T-helper 1 cell treated with Interleukin-12 subunit alpha and Interleukin-12 subunit beta and Interleukin-4 antibody, amounts not matched to agents 30 μg/mL and 1 μg/mL, for 36 hours (primary cell): Measurements from ENCODE around the gene STK39.

Experiments
- H3K27ac Mint-ChIP-seq: one replicate; pipeline ENCODE4 v1.8.0; 2021; ENCODE audit warnings: mild to moderate bottlenecking, mixed read lengths
- H3K27me3 Mint-ChIP-seq: one replicate; pipeline ENCODE4 v1.8.0; 2021; ENCODE audit warnings: low read depth, mixed read lengths
- H3K36me3 Mint-ChIP-seq: one replicate; pipeline ENCODE4 v1.8.0; 2021; ENCODE audit warnings: low read depth, mixed read lengths
- H3K4me1 Mint-ChIP-seq: one replicate; pipeline ENCODE4 v1.8.0; 2021; ENCODE audit warnings: low read depth, mixed read lengths
- H3K4me3 Mint-ChIP-seq: one replicate; pipeline ENCODE4 v1.8.0; 2021; ENCODE audit warnings: mild to moderate bottlenecking, moderate library complexity, mixed read lengths
- H3K9me3 Mint-ChIP-seq: one replicate; pipeline ENCODE4 v1.8.0; 2021; ENCODE audit warnings: mixed read lengths

STK39 gene

GRCh38 chr2:168253379-168253778 lies 6.0 kb upstream of the STK39 start:
- H3K36me3 Mint-ChIP-seq, result peaks cover 3% of the 10 kb centered on the region
- H3K27me3 Mint-ChIP-seq, result peaks cover 14% of the 10 kb centered on the region
- H3K9me3 Mint-ChIP-seq, result peaks cover 6% of the 10 kb centered on the region
- no peak overlapping the region for H3K27ac Mint-ChIP-seq
- no peak overlapping the region for H3K4me3 Mint-ChIP-seq
- peaks cover 5% of the 10 kb centered on the region for H3K4me1 Mint-ChIP-seq

GRCh38 chr2:168252976-168253375 lies 5.6 kb upstream of the STK39 start:
- H3K27ac Mint-ChIP-seq, result no peak overlapping the region
- H3K4me3 Mint-ChIP-seq, result no peak overlapping the region
- H3K9me3 Mint-ChIP-seq, result peaks cover 4% of the 10 kb centered on the region
- H3K27me3 Mint-ChIP-seq, result peaks cover 18% of the 10 kb centered on the region
- H3K4me1 Mint-ChIP-seq, result peaks cover 9% of the 10 kb centered on the region
- peaks cover 3% of the 10 kb centered on the region for H3K36me3 Mint-ChIP-seq

GRCh38 chr2:168246483-168247340 lies 683 bp downstream of the STK39 start:
- peaks cover 8% of the 10 kb centered on the region for H3K36me3 Mint-ChIP-seq
- H3K27me3 Mint-ChIP-seq, result peaks cover 16% of the 10 kb centered on the region
- peaks cover 38% of the 10 kb centered on the region for H3K4me1 Mint-ChIP-seq
- H3K27ac Mint-ChIP-seq, result peak overlapping the region; percentile 92
- H3K4me3 Mint-ChIP-seq, result peak overlapping the region; percentile 90
- no peaks in the 10 kb centered on the region for H3K9me3 Mint-ChIP-seq

- peak overlapping the region; percentile 89 for H3K27ac Mint-ChIP-seq
- H3K9me3 Mint-ChIP-seq, result no peaks in the 10 kb centered on the region
- H3K4me3 Mint-ChIP-seq, result peak overlapping the region; percentile 89
- peaks cover 16% of the 10 kb centered on the region for H3K27me3 Mint-ChIP-seq
- peaks cover 8% of the 10 kb centered on the region for H3K36me3 Mint-ChIP-seq
- peaks cover 38% of the 10 kb centered on the region for H3K4me1 Mint-ChIP-seq
Measured at GRCh38 chr2:168246072-168246482, 1.3 kb downstream of the STK39 start.

- H3K36me3 Mint-ChIP-seq, result peaks cover 8% of the 10 kb centered on the region
- peak overlapping the region; percentile 81 for H3K27ac Mint-ChIP-seq
- H3K4me3 Mint-ChIP-seq, result peak overlapping the region; percentile 84
- H3K9me3 Mint-ChIP-seq, result no peaks in the 10 kb centered on the region
- H3K4me1 Mint-ChIP-seq, result peaks cover 38% of the 10 kb centered on the region
- H3K27me3 Mint-ChIP-seq, result peaks cover 16% of the 10 kb centered on the region
Measured at GRCh38 chr2:168245074-168245825, 2.1 kb downstream of the STK39 start.

- peak overlapping the region; percentile 66 for H3K4me3 Mint-ChIP-seq
- peak overlapping the region; percentile 78 for H3K27ac Mint-ChIP-seq
Measured at GRCh38 chr2:168244318-168244717, 3.1 kb downstream of the STK39 start.

GRCh38 chr2:168243061-168243460 lies 4.3 kb downstream of the STK39 start:
- Mint-ChIP-seq H3K27ac (no peak overlapping the region), H3K4me1 (peaks cover 39% of the 10 kb centered on the region), H3K36me3 (peaks cover 9% of the 10 kb centered on the region), H3K9me3 (no peaks in the 10 kb centered on the region), H3K4me3 (no peak overlapping the region), H3K27me3 (peaks cover 2% of the 10 kb centered on the region)

More at GRCh38 chr2:168244318-168244717, 3.1 kb downstream of the STK39 start:
- H3K4me1 Mint-ChIP-seq, result peaks cover 39% of the 10 kb centered on the region
- peaks cover 13% of the 10 kb centered on the region for H3K27me3 Mint-ChIP-seq
- H3K9me3 Mint-ChIP-seq, result no peaks in the 10 kb centered on the region
- H3K36me3 Mint-ChIP-seq, result peaks cover 5% of the 10 kb centered on the region

GRCh38 chr2:168241746-168242145 lies 5.6 kb downstream of the STK39 start:
- Mint-ChIP-seq H3K27ac (no peak overlapping the region), H3K9me3 (no peaks in the 10 kb centered on the region), H3K36me3 (peaks cover 18% of the 10 kb centered on the region), H3K4me1 (peaks cover 41% of the 10 kb centered on the region), H3K27me3 (no peaks in the 10 kb centered on the region), H3K4me3 (no peak overlapping the region)

- Mint-ChIP-seq H3K4me1 (peaks cover 40% of the 10 kb centered on the region), H3K36me3 (peaks cover 18% of the 10 kb centered on the region), H3K9me3 (no peaks in the 10 kb centered on the region), H3K27ac (no peak overlapping the region), H3K4me3 (no peak overlapping the region), H3K27me3 (no peaks in the 10 kb centered on the region)
Measured at GRCh38 chr2:168241208-168241607, 6.2 kb downstream of the STK39 start.

- no peak overlapping the region for H3K4me3 Mint-ChIP-seq
- no peaks in the 10 kb centered on the region for H3K27me3 Mint-ChIP-seq
- H3K27ac Mint-ChIP-seq, result no peak overlapping the region
- H3K36me3 Mint-ChIP-seq, result peaks cover 14% of the 10 kb centered on the region
- no peaks in the 10 kb centered on the region for H3K9me3 Mint-ChIP-seq
- peaks cover 28% of the 10 kb centered on the region for H3K4me1 Mint-ChIP-seq
Measured at GRCh38 chr2:168239281-168239680, 8.1 kb downstream of the STK39 start.

- Mint-ChIP-seq H3K4me3 (no peak overlapping the region), H3K9me3 (no peaks in the 10 kb centered on the region), H3K36me3 (peaks cover 15% of the 10 kb centered on the region), H3K27me3 (no peaks in the 10 kb centered on the region), H3K27ac (no peak overlapping the region), H3K4me1 (peaks cover 15% of the 10 kb centered on the region)
Measured at GRCh38 chr2:168237741-168238140, 9.7 kb downstream of the STK39 start.

GRCh38 chr2:168234407-168235085 lies 12.8 kb downstream of the STK39 start:
- Mint-ChIP-seq H3K36me3 (peaks cover 33% of the 10 kb centered on the region), H3K27ac (no peak overlapping the region), H3K4me3 (no peak overlapping the region), H3K27me3 (no peaks in the 10 kb centered on the region), H3K4me1 (peaks cover 16% of the 10 kb centered on the region), H3K9me3 (peaks cover 4% of the 10 kb centered on the region)

GRCh38 chr2:168233726-168234406 lies 13.5 kb downstream of the STK39 start:
- no peak overlapping the region for H3K27ac Mint-ChIP-seq
- H3K9me3 Mint-ChIP-seq, result peaks cover 4% of the 10 kb centered on the region
- H3K36me3 Mint-ChIP-seq, result peaks cover 37% of the 10 kb centered on the region
- H3K4me3 Mint-ChIP-seq, result no peak overlapping the region
- no peaks in the 10 kb centered on the region for H3K27me3 Mint-ChIP-seq
- peaks cover 11% of the 10 kb centered on the region for H3K4me1 Mint-ChIP-seq

- Mint-ChIP-seq H3K4me3 (no peak overlapping the region), H3K27ac (no peak overlapping the region), H3K4me1 (peaks cover 9% of the 10 kb centered on the region), H3K27me3 (no peaks in the 10 kb centered on the region), H3K9me3 (peaks cover 4% of the 10 kb centered on the region), H3K36me3 (peaks cover 34% of the 10 kb centered on the region)
Measured at GRCh38 chr2:168233166-168233565, 14.2 kb downstream of the STK39 start.
